CD4-positive, alpha-beta T cell (primary cell): ENCODE results near the gene XRRA1. TPM values are rescaled to one million over a fixed set of nuclear protein-coding genes. Genes with fewer than 3 reads are reported as not detected.

Experiments
- ATAC-seq: fragments of 200-7000 bp; cut with Tn5 transposase; one replicate; pipeline ENCODE4 v1.10.0; 2022; ENCODE audit warnings: mild to moderate bottlenecking; ENCODE audit not compliant: poor library complexity
- CTCF ChIA-PET: fragments of 350-600 bp; sonication (Branson Sonifier 250); formaldehyde crosslinking; loops from one replicate; lab custom pipeline; 2021; ENCODE audit warnings: antibody characterized with exemption, inconsistent platforms; lab: Charles Lee
- POLR2A ChIA-PET: fragments of 350-600 bp; sonication (Branson Sonifier 250); formaldehyde crosslinking; loops from one replicate; lab custom pipeline; 2021; ENCODE audit warnings: antibody characterized with exemption, inconsistent platforms; lab: Charles Lee
- DNase-seq, 14 experiments: peaks; one replicate each; pipeline ENCODE4 v3.0.0-alpha.2; 2013 to 2020; ENCODE audit warnings: mixed read lengths in 2 of 14
- H3K27ac ChIP-seq, 2 donors: one replicate each; pipeline versions ENCODE4 v1.5.1 to v1.7.0; 2013; ENCODE audit warnings: low read length in 2 of 2, low read depth in 1 of 2, mild to moderate bottlenecking in 1 of 2
- H3K27me3 ChIP-seq, 2 experiments: 1 replicate in 1 of 2; 2 replicates in 1 of 2; pipeline versions ENCODE4 v1.6.1 to v1.7.0; 2013; ENCODE audit warnings: low read length in 2 of 2, control low read depth in 1 of 2, mild to moderate bottlenecking in 1 of 2, moderate library complexity in 1 of 2; ENCODE audit not compliant: insufficient read depth in 2 of 2, control insufficient read depth in 1 of 2
- H3K36me3 ChIP-seq: one replicate; pipeline ENCODE4 v1.6.1; 2013; ENCODE audit warnings: low read length, control low read depth; ENCODE audit not compliant: insufficient read depth
- H3K4me1 ChIP-seq: one replicate; pipeline ENCODE4 v1.6.1; 2013; ENCODE audit warnings: low read length, control low read depth; ENCODE audit not compliant: insufficient read depth
- H3K4me3 ChIP-seq: one replicate; pipeline ENCODE4 v1.5.1; 2013; ENCODE audit warnings: mild to moderate bottlenecking, low read length, moderate library complexity
- H3K9me3 ChIP-seq, 2 experiments: 1 replicate in 1 of 2; 2 replicates in 1 of 2; pipeline versions ENCODE4 v1.6.1 to v1.7.0; 2013; ENCODE audit warnings: low read length in 2 of 2, mild to moderate bottlenecking in 2 of 2, control low read depth in 1 of 2, moderate library complexity in 1 of 2; ENCODE audit not compliant: control insufficient read depth in 1 of 2, insufficient read depth in 1 of 2
- H3K27ac Mint-ChIP-seq: one replicate; pipeline ENCODE4 v1.8.0; 2020; ENCODE audit warnings: mixed read lengths
- H3K27me3 Mint-ChIP-seq: one replicate; pipeline ENCODE4 v1.8.0; 2021; ENCODE audit warnings: mixed read lengths
- H3K36me3 Mint-ChIP-seq: one replicate; pipeline ENCODE4 v1.8.0; 2021; ENCODE audit warnings: low read depth, mixed read lengths
- H3K4me1 Mint-ChIP-seq: one replicate; pipeline ENCODE4 v1.8.0; 2021; ENCODE audit warnings: low read depth, mixed read lengths
- H3K4me3 Mint-ChIP-seq: one replicate; pipeline ENCODE4 v1.8.0; 2020; ENCODE audit warnings: mild to moderate bottlenecking, mixed read lengths
- H3K9me3 Mint-ChIP-seq: one replicate; pipeline ENCODE4 v1.8.0; 2020; ENCODE audit warnings: mixed read lengths
- CTCF ChIP-seq: fragments of 200-600 bp; IDR thresholded peaks from one replicate; pipeline ENCODE4 v1.8.0; 2022; ENCODE audit warnings: antibody characterized with exemption, mild to moderate bottlenecking
- intact Hi-C, 2 experiments: fragments of 100-400 bp; cut with DNase I in 1 of 2; cut with micrococcal nuclease in 1 of 2; formaldehyde crosslinking; loops; one replicate each; pipeline versions ENCODE4 v1.15.1 to v1.9.0; 2023 to 2025; cut with DNase I, micrococcal nuclease
- total RNA-seq, 174 experiments: library from RNA in 2 of 174; stranded (reverse) in 2 of 174; gene quantifications; one replicate each; pipeline ENCODE4 v1.2.3 and lab custom pipeline; 2021 to 2026

Gene XRRA1
- total RNA-seq, 2 experiments from 2014 or later: 12.2 to 12.5 TPM

GRCh38 chr11:74809801-74810200 lies 139.1 kb downstream of the XRRA1 start:
- no peak overlapping the region for H3K27ac ChIP-seq
- DNase-seq: no peak
- ATAC-seq: no peak
- no peaks in the 10 kb centered on the region for H3K4me1 ChIP-seq
- H3K36me3 ChIP-seq: peaks cover 3% of the 10 kb centered on the region
- peaks cover 30% of the 10 kb centered on the region for H3K4me1 Mint-ChIP-seq
- H3K27me3 ChIP-seq: no peaks in the 10 kb centered on the region
- peaks cover 36% of the 10 kb centered on the region for H3K36me3 Mint-ChIP-seq
- H3K4me3 ChIP-seq: no peak overlapping the region
- no peaks in the 10 kb centered on the region for H3K27me3 Mint-ChIP-seq
- intact Hi-C loops: no loop called here
- no peaks in the 10 kb centered on the region for H3K9me3 ChIP-seq
- ChIA-PET POLR2A (no interaction called here), CTCF (no interaction called here)
- H3K4me3 Mint-ChIP-seq: no peak overlapping the region
- no peak for TF ChIP-seq CTCF
- H3K9me3 Mint-ChIP-seq: no peaks in the 10 kb centered on the region
- H3K27ac Mint-ChIP-seq: no peak overlapping the region

GRCh38 chr11:74806267-74806666 lies 142.6 kb downstream of the XRRA1 start:
- ATAC-seq (no peak), DNase-seq (no peak)
- intact Hi-C loops: no loop called here
- Histone ChIP-seq H3K4me1 (no peaks in the 10 kb centered on the region), H3K27ac (no peak overlapping the region), H3K36me3 (no peaks in the 10 kb centered on the region), H3K27me3 (no peaks in the 10 kb centered on the region), H3K4me3 (no peak overlapping the region), H3K9me3 (no peaks in the 10 kb centered on the region)
- Mint-ChIP-seq H3K27me3 (no peaks in the 10 kb centered on the region), H3K4me3 (no peak overlapping the region), H3K9me3 (no peaks in the 10 kb centered on the region), H3K36me3 (peaks cover 23% of the 10 kb centered on the region), H3K4me1 (peaks cover 46% of the 10 kb centered on the region), H3K27ac (no peak overlapping the region)
- POLR2A ChIA-PET: no interaction called here
- CTCF ChIA-PET: no interaction called here
- no peak for TF ChIP-seq CTCF

GRCh38 chr11:74791333-74792100 lies 157.4 kb downstream of the XRRA1 start:
- peaks cover 49% of the 10 kb centered on the region for H3K36me3 ChIP-seq
- H3K9me3 ChIP-seq: peaks cover 0 to 6% of the 10 kb centered on the region in 2 experiments
- ATAC-seq (no peak), DNase-seq (no peak)
- Mint-ChIP-seq H3K9me3 (no peaks in the 10 kb centered on the region), H3K36me3 (peaks cover 80% of the 10 kb centered on the region), H3K4me3 (no peak overlapping the region), H3K4me1 (peaks cover 8% of the 10 kb centered on the region), H3K27ac (no peak overlapping the region), H3K27me3 (no peaks in the 10 kb centered on the region)
- intact Hi-C loops: no loop called here
- no peak overlapping the region for H3K27ac ChIP-seq
- no peak overlapping the region for H3K4me3 ChIP-seq
- ChIA-PET CTCF (no interaction called here), POLR2A (no interaction called here)
- no peaks in the 10 kb centered on the region for H3K27me3 ChIP-seq
- no peak for TF ChIP-seq CTCF
- no peaks in the 10 kb centered on the region for H3K4me1 ChIP-seq

Other genes starting within 250 kb of the XRRA1 start
- not detected for gene CHRDL2, start 217.7 kb downstream of the XRRA1 start, total RNA-seq
- gene RNF169, start 200.2 kb downstream of the XRRA1 start, total RNA-seq: 10 to 100 TPM; 15.2 to 15.5 TPM
- gene SPCS2, start 175 bp upstream of the XRRA1 start, total RNA-seq: 10 to 100 TPM; 36.5 to 42.9 TPM
- gene NEU3, start 39.8 kb upstream of the XRRA1 start, total RNA-seq: 10 to 100 TPM in 1 of 2 experiments, 1 to 10 TPM in 1; 9.7 to 10.6 TPM
- not detected for gene OR2AT4, start 147.8 kb upstream of the XRRA1 start, total RNA-seq
- gene SLCO2B1, start 202.0 kb upstream of the XRRA1 start, total RNA-seq: not detected